A549 (cell line): ENCODE results near the gene RAMACL. TPM values are rescaled to one million over a fixed set of nuclear protein-coding genes. Genes with fewer than 3 reads are reported as not detected.

Experiments
- ATAC-seq, 2 experiments: fragments of 200-7000 bp in 1 of 2; fragments of >200 bp in 1 of 2; cut with Nextera tagmentation in 1 of 2; cut with Tn5 transposase in 1 of 2; 3 replicates each; pipeline versions ENCODE4 v1.8.0 to v1.9.1; 2018 to 2020; ENCODE audit warnings: mild to moderate bottlenecking in 1 of 2, moderate library complexity in 1 of 2
- CTCF ChIA-PET: fragments of 300-600 bp; sonication (Branson Sonifier 250); formaldehyde crosslinking; extraction: SDS; loops from one replicate; lab custom pipeline; 2021; ENCODE audit warnings: antibody characterized with exemption, inconsistent platforms; lab: Yijun Ruan, JAX
- POLR2A ChIA-PET: fragments of 350-600 bp; formaldehyde crosslinking; extraction: SDS; loops from one replicate; lab custom pipeline; 2021; ENCODE audit warnings: antibody characterized with exemption, inconsistent platforms; lab: Yijun Ruan, JAX
- DNase-seq, 2 experiments: peaks; one replicate each; pipeline versions ENCODE4 v3.0.0 to v3.0.0-alpha.2; 2011 to 2016; ENCODE audit warnings: low read depth in 1 of 2, low spot score in 1 of 2
- FAIRE-seq: peaks from 2 replicates; lab custom pipeline; 2011; peaks lifted over from hg19 to GRCh38; lab: Jason Lieb, UNC
- H3K27ac ChIP-seq, 2 experiments: fragments of >200 bp; sonication (Bioruptor Twin); formaldehyde crosslinking; 3 replicates each; pipeline ENCODE4 v1.5.1; 2016 to 2017
- H3K4me1 ChIP-seq: fragments of >200 bp; sonication (Bioruptor Twin); formaldehyde crosslinking; 3 replicates; pipeline ENCODE4 v1.6.1; 2016
- H3K4me2 ChIP-seq: fragments of >200 bp; sonication (Bioruptor Twin); formaldehyde crosslinking; 3 replicates; pipeline ENCODE4 v1.6.1; 2016
- H3K4me3 ChIP-seq: fragments of >200 bp; sonication (Bioruptor Twin); formaldehyde crosslinking; 3 replicates; pipeline ENCODE4 v1.5.1; 2016
- H3K9me3 ChIP-seq: fragments of >200 bp; sonication (Bioruptor Twin); formaldehyde crosslinking; 3 replicates; pipeline ENCODE4 v1.6.1; 2016
- BHLHE40 ChIP-seq: IDR thresholded peaks from 2 replicates; pipeline ENCODE4 v1.6.1; 2012; ENCODE audit warnings: low read depth, low read length, inconsistent platforms
- CBX2 ChIP-seq: fragments of 200-600 bp; sonication (generic); IDR thresholded peaks from 2 replicates; pipeline ENCODE4 v1.6.1; 2016; ENCODE audit warnings: low read depth, mild to moderate bottlenecking, borderline replicate concordance
- FOSL2 ChIP-seq, 2 experiments: fragments of 450-650 bp in 1 of 2; fragments of >200 bp in 1 of 2; sonication (Bioruptor Twin) in 1 of 2; formaldehyde crosslinking; IDR thresholded peaks; 2 replicates each; pipeline versions ENCODE4 v1.5.0 to v1.6.1; 2016 to 2020; ENCODE audit warnings: mild to moderate bottlenecking in 1 of 2, moderate library complexity in 1 of 2
- FOXS1 ChIP-seq: fragments of 250-450 bp; sonication (Bioruptor Pico); IDR thresholded peaks from 2 replicates; pipeline ENCODE4 v1.5.0; 2020; ENCODE audit warnings: mild to moderate bottlenecking, moderate library complexity
- HDAC2 ChIP-seq: fragments of 200-600 bp; sonication (generic); IDR thresholded peaks from 2 replicates; pipeline ENCODE4 v1.6.1; 2016
- HOXB5 ChIP-seq: fragments of 250-450 bp; sonication (Bioruptor Pico); IDR thresholded peaks from 2 replicates; pipeline ENCODE4 v1.5.0; 2020; ENCODE audit warnings: mild to moderate bottlenecking, moderate library complexity
- JUN ChIP-seq, 2 experiments: fragments of >200 bp; sonication (Bioruptor Twin); formaldehyde crosslinking; IDR thresholded peaks; 2 replicates in 1 of 2; 3 replicates in 1 of 2; pipeline ENCODE4 v1.6.1; 2016 to 2017
- JUNB ChIP-seq: fragments of >200 bp; sonication (Bioruptor Twin); formaldehyde crosslinking; IDR thresholded peaks from 2 replicates; pipeline ENCODE4 v1.6.1; 2016
- KDM1A ChIP-seq: fragments of 200-600 bp; sonication (generic); IDR thresholded peaks from 2 replicates; pipeline ENCODE4 v1.6.1; 2016; ENCODE audit warnings: low read depth, mild to moderate bottlenecking
- KDM5A ChIP-seq: fragments of 200-600 bp; sonication (generic); IDR thresholded peaks from 2 replicates; pipeline ENCODE4 v1.6.1; 2016; ENCODE audit warnings: antibody characterized with exemption, mild to moderate bottlenecking
- MAZ ChIP-seq: fragments of 150-350 bp; IDR thresholded peaks from 2 replicates; pipeline ENCODE4 v1.6.1; 2014; ENCODE audit warnings: antibody characterized with exemption, low read depth, low read length, borderline replicate concordance
- MYC ChIP-seq: IDR thresholded peaks from 2 replicates; pipeline ENCODE4 v1.6.1; 2012; ENCODE audit warnings: mild to moderate bottlenecking, inconsistent platforms, low read length, improper control_type of control experiment, borderline replicate concordance
- POLR2AphosphoS2 ChIP-seq: conservative IDR thresholded peaks from 2 replicates; pipeline ENCODE4 v1.6.1; 2012; ENCODE audit warnings: low read length, improper control_type of control experiment, inconsistent platforms
- RARB ChIP-seq: fragments of 250-450 bp; sonication (Bioruptor Pico); IDR thresholded peaks from 2 replicates; pipeline ENCODE4 v1.8.0; 2021; ENCODE audit warnings: mild to moderate bottlenecking, moderate library complexity
- RCOR1 ChIP-seq: fragments of 150-350 bp; IDR thresholded peaks from 2 replicates; pipeline ENCODE4 v1.6.1; 2014; ENCODE audit warnings: antibody characterized with exemption, low read length, low read depth
- RNF2 ChIP-seq: fragments of 200-600 bp; sonication (generic); IDR thresholded peaks from 2 replicates; pipeline ENCODE4 v1.6.1; 2016; ENCODE audit warnings: low read depth, mild to moderate bottlenecking, antibody characterized with exemption, moderate library complexity, borderline replicate concordance
- ZSCAN20 ChIP-seq: fragments of 250-450 bp; sonication (Bioruptor Pico); IDR thresholded peaks from 2 replicates; pipeline ENCODE4 v1.8.0; 2022; ENCODE audit warnings: mild to moderate bottlenecking, moderate library complexity
- WGBS: methylation state at CpG from one replicate; pipeline ENCODE4 v1.1.6; 2017; ENCODE audit errors: missing lambda C conversion rate; 5-methylcytosine and 5-hydroxymethylcytosine counted together
- polyA plus RNA-seq, 4 experiments: library from polyadenylated mRNA; depleted of rRNA in 3 of 4; stranded (reverse); fragments of >200 nt; fragmentation: RNase III in 1 of 4; extraction: RNeasy Plus Mini Kit Qiagen cat#74134 plus additional on column Dnase treatment in 1 of 4; gene quantifications; 2 replicates in 3 of 4; 3 replicates in 1 of 4; pipeline ENCODE4 v1.2.3, GENCODE V29; 2011 to 2017
- TF ChIP-seq, protein P1 (sequence below): fragments of 250-450 bp; sonication (Bioruptor Pico); IDR thresholded peaks from 2 replicates; pipeline ENCODE4 v1.5.0; 2021; ENCODE audit warnings: mild to moderate bottlenecking, moderate library complexity, borderline replicate concordance
- TF ChIP-seq, protein P2 (sequence below): fragments of 150-350 bp; IDR thresholded peaks from 2 replicates; pipeline ENCODE4 v1.6.1; 2014; ENCODE audit warnings: low read depth, mild to moderate bottlenecking, low read length

RAMACL gene
- polyA plus RNA-seq, 2 of the 4 experiments (the other 2 are of a cell fraction): 0.08 to 0.67 TPM

DNA sequence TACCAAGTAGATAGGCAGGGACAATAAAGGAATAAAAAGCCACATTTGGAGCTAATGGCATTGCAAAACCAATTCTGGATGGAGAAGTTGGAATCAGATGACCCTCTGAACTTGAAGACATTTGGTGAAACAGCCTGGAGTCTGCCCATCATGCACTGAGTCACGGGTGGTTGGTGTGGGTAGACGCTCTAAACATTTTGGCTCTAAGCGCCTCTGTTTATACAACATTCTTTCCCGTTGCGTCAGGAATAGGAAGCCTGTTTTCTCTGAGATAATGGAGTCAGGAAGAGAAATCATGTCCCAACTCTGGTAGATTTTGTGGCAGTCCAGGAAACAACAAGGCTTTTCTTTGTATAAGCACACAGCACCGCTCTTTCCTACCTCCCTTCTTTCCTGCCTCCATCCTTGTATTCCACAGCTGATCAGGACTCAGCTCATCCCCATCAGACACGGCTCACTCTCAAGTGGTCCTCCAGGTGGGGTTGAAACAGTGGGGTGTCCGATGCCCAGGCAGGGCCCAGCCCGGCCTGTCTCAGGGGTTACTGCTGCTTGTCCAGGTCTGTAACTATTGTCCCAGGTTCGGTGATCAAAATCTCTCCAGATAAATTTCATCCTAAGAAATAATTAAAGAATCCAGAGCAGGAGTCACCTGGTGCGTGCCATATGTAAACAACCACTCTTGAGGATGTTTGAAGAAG, 12.1 kb upstream of the RAMACL start (continued):
- no peak for TF ChIP-seq KDM1A

DNA sequence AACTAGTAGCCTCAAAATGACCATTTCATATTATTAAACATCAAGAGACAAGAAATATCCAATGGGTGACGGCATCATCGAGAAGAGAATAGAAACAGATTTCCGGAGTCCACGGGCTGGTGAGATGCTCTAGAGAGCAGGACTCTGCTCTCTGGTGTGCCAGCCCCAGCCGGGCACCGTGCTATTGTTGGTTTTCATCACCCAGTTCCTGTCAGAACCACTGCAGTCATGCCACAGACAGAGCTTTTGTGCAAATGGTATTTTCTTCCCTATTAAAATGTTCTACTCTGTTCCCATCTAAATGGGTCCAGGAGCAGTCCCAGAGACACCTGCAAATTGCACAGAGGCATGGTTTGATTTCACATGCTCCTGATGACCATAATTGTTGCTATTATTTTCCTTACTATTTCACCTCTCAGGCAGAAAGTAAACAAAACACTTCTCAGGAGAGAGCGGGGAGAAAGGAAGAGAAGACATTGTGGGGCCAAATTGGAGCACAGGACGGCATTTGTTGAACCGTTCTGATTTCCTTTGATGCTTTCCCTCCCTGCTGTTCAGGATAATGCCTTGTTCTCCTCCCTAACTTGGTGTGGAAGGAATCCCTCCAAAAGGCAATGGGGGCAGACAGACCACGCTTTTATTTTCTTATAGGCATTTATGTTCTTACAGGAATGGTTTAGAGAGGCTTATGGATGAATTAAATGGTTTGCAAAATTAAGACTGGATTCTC, 11.4 kb upstream of the RAMACL start:
- Histone ChIP-seq H3K4me2 (no peak overlapping the region), H3K9me3 (no peaks in the 10 kb centered on the region; the same call in 1 of the 3 replicates)
- CTCF ChIA-PET: no interaction called here
- TF ChIP-seq FOSL2 (IDR thresholded peaks at IDR 0.05) (no peak), FOSL2 (CRISPR knock-in tag; IDR thresholded peaks at IDR 0.05) (no peak), HOXB5 (CRISPR knock-in tag) (no peak), POLR2AphosphoS2 (no peak), KDM5A (no peak), JUNB (no peak), ZSCAN20 (CRISPR knock-in tag) (no peak), RARB (no peak), MYC (no peak)
- TF ChIP-seq, all 56 proteins: peak for 0
- no peak for FAIRE-seq
- Histone ChIP-seq H3K27ac (no peak overlapping the region), H3K4me3 (no peak overlapping the region), H3K4me1 (no peaks in the 10 kb centered on the region)
- DNase-seq: no peak
- 45% methylated on average over 10 of the region's 10 CpGs for WGBS
- POLR2A ChIA-PET: no interaction called here
- ATAC-seq: no peak

DNA sequence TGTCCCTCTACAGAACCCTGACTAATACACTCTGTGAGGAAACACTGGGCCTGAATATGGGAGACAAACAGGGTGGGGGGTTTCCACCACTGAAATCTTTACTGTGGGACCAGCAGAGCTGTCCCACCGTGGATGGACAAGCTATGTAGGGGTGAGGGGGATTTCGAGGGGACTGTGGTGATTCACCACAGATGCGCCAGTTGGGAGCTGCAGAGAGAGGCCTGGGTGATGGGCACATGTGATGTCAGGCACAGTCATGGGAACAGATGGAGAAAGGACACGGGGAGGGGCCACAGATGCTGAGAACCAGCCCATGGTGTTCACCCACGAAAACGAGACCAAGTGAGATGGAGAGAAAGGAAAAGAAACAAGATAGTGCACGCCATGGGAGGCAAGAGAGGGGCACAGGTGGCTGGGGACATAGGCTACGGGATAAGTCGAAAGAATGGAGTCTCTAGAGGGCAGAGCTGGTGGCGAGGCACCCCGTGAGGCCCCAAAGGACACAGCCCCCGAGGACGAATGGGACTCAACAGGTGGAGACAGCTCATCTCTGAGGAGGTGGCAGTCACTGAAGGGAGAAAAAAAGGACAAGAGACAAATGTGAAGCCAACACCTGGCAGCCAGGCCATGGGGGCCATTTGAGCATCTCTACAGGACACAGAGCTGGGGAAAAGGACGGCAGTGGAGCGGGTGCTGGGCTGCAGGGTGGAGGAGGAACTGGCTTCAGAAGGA, 10.5 kb upstream of the RAMACL start:
- no peak overlapping the region for H3K4me3 ChIP-seq
- no peak for FAIRE-seq
- no peak for ATAC-seq
- 16% methylated on average over 15 of the region's 15 CpGs for WGBS
- ChIA-PET POLR2A (no interaction called here), CTCF (no interaction called here)
- H3K4me2 ChIP-seq: no peak overlapping the region
- no peak for DNase-seq
- H3K27ac ChIP-seq: no peak overlapping the region
- no peaks in the 10 kb centered on the region for H3K4me1 ChIP-seq
- no peak for TF ChIP-seq RNF2
- no peak for TF ChIP-seq MAZ
- TF ChIP-seq, protein P1, sequence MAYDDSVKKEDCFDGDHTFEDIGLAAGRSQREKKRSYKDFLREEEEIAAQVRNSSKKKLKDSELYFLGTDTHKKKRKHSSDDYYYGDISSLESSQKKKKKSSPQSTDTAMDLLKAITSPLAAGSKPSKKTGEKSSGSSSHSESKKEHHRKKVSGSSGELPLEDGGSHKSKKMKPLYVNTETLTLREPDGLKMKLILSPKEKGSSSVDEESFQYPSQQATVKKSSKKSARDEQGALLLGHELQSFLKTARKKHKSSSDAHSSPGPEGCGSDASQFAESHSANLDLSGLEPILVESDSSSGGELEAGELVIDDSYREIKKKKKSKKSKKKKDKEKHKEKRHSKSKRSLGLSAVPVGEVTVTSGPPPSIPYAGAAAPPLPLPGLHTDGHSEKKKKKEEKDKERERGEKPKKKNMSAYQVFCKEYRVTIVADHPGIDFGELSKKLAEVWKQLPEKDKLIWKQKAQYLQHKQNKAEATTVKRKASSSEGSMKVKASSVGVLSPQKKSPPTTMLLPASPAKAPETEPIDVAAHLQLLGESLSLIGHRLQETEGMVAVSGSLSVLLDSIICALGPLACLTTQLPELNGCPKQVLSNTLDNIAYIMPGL (CRISPR knock-in tag): no peak
- no peak for TF ChIP-seq CBX2
- TF ChIP-seq FOXS1 (CRISPR knock-in tag): no peak
- no peak for TF ChIP-seq POLR2AphosphoS2
- no peak for TF ChIP-seq FOSL2 (IDR thresholded peaks at IDR 0.05)
- no peak for TF ChIP-seq FOSL2 (CRISPR knock-in tag; IDR thresholded peaks at IDR 0.05)
- TF ChIP-seq RCOR1: no peak
- no peak for TF ChIP-seq BHLHE40
- TF ChIP-seq, protein P2, sequence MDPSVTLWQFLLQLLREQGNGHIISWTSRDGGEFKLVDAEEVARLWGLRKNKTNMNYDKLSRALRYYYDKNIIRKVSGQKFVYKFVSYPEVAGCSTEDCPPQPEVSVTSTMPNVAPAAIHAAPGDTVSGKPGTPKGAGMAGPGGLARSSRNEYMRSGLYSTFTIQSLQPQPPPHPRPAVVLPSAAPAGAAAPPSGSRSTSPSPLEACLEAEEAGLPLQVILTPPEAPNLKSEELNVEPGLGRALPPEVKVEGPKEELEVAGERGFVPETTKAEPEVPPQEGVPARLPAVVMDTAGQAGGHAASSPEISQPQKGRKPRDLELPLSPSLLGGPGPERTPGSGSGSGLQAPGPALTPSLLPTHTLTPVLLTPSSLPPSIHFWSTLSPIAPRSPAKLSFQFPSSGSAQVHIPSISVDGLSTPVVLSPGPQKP: no peak
- TF ChIP-seq HDAC2: no peak
- no peak for TF ChIP-seq RARB
- TF ChIP-seq JUN (IDR thresholded peaks at IDR 0.05): no peak
- no peaks in the 10 kb centered on the region; the same call in 2 of the 3 replicates for H3K9me3 ChIP-seq
